GM13976 (cell line): ENCODE measurements around the gene ICA1.

Experiments used
- DNase-seq: peaks from one replicate; pipeline ENCODE4 v3.0.0; 2012; ENCODE audit warnings: low spot score
- CTCF ChIP-seq: IDR thresholded peaks from 2 replicates; pipeline ENCODE4 v1.5.1; 2012; ENCODE audit warnings: borderline replicate concordance, mild to moderate bottlenecking; ENCODE audit not compliant: insufficient read depth; ENCODE audit errors: extremely low read depth, missing control alignments, control extremely low read depth
- in situ Hi-C: fragments of 300-500 bp; cut with MboI; formaldehyde crosslinking; loops from one replicate; pipeline ENCODE4 v1.12.0; 2022; ENCODE audit warnings: low sequenced_read_pairs, mixed read lengths, inconsistent platforms; ENCODE audit not compliant: unreplicated experiment

ICA1 gene

GRCh38 chr7:8209353-8209752 lies 52.6 kb downstream of the ICA1 start:
- no peak for TF ChIP-seq CTCF
- DNase-seq: no peak
- in situ Hi-C loops: loop anchor here (25.0 kb wide), 4 partner anchors 547 to 1247 kb away; no protein-coding TSS in a partner anchor

GRCh38 chr7:8208816-8209215 lies 53.2 kb downstream of the ICA1 start:
- in situ Hi-C loops: loop anchor here (25.0 kb wide), 4 partner anchors 547 to 1247 kb away; no protein-coding TSS in a partner anchor
- DNase-seq: no peak
- no peak for TF ChIP-seq CTCF

- no peak for DNase-seq
- no peak for TF ChIP-seq CTCF
- in situ Hi-C loops: loop anchor here (25.0 kb wide), 4 partner anchors 545 to 1245 kb away; no protein-coding TSS in a partner anchor
Measured at GRCh38 chr7:8206956-8207355, 55.0 kb downstream of the ICA1 start.

- in situ Hi-C loops: loop anchor here (25.0 kb wide), 4 partner anchors 543 to 1243 kb away; no protein-coding TSS in a partner anchor
- no peak for DNase-seq
- TF ChIP-seq CTCF: no peak
Measured at GRCh38 chr7:8205537-8205936, 56.4 kb downstream of the ICA1 start.

GRCh38 chr7:8205031-8205387 lies 57.0 kb downstream of the ICA1 start:
- in situ Hi-C loops: loop anchor here (25.0 kb wide), 4 partner anchors 543 to 1243 kb away; no protein-coding TSS in a partner anchor
- no peak for DNase-seq
- TF ChIP-seq CTCF: no peak

- TF ChIP-seq CTCF: no peak
- DNase-seq: no peak
- in situ Hi-C loops: loop anchor here (25.0 kb wide), 4 partner anchors 542 to 1242 kb away; no protein-coding TSS in a partner anchor
Measured at GRCh38 chr7:8204339-8205030, 57.5 kb downstream of the ICA1 start.
